RWPE1 (cell line): ENCODE data around the gene CDH3.
A peak's percentile ranks its signal among the peaks of the same experiment; 100 is the strongest.

Source experiments
- CTCF ChIA-PET: fragments of 350-600 bp; sonication (Branson Sonifier 250); formaldehyde crosslinking; extraction: SDS; loops from one replicate; lab custom pipeline; 2021; lab: Yijun Ruan, JAX
- POLR2A ChIA-PET: fragments of 400-600 bp; formaldehyde crosslinking; extraction: SDS; loops from one replicate; lab custom pipeline; 2020; ENCODE audit warnings: antibody characterized with exemption; ENCODE audit not compliant: low non-redundant PET; lab: Yijun Ruan, JAX
- DNase-seq: peaks from one replicate; pipeline ENCODE4 v3.0.0; 2012; ENCODE audit warnings: low spot score
- H3K27ac ChIP-seq: fragments of 450-650 bp; 2 replicates; pipeline ENCODE4 v1.5.1; 2017
- TF ChIP-seq, protein P1 (sequence below): fragments of 450-650 bp; conservative IDR thresholded peaks from 2 replicates; pipeline ENCODE4 v1.5.1; 2017; ENCODE audit warnings: low read depth, mild to moderate bottlenecking

The CDH3 gene

DNA sequence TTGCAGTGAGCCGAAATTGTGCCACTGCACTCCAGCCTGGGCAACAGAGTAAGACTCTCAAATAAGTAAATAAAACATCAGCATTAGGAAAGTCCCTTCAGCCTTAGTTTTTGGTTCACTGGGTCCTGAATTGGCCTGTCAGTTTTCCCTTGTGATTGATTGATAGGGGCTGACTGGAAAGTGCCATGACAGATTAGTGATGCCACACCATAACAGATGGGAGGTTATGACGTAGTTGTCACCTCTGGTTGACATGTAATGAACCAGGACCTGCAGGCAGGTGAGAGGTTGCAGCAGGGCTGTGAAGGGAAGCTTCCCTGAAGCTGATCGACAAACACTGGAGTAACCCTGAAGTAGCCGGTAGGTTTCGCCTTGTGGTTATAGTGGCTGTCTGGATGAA is 41.8 kb downstream of the CDH3 start:
- DNase-seq, result no peak
- no peak overlapping the region for H3K27ac ChIP-seq
- ChIA-PET POLR2A (interaction anchor here (0.6 kb wide), 1 partner anchor 9 kb away, joined by 6 read pairs; no protein-coding TSS in a partner anchor), CTCF (interaction anchor here (0.6 to 1.2 kb wide), 3 partner anchors 39 to 158 kb away, joined by 3 read pairs; no protein-coding TSS in a partner anchor)
- TF ChIP-seq, protein P1, sequence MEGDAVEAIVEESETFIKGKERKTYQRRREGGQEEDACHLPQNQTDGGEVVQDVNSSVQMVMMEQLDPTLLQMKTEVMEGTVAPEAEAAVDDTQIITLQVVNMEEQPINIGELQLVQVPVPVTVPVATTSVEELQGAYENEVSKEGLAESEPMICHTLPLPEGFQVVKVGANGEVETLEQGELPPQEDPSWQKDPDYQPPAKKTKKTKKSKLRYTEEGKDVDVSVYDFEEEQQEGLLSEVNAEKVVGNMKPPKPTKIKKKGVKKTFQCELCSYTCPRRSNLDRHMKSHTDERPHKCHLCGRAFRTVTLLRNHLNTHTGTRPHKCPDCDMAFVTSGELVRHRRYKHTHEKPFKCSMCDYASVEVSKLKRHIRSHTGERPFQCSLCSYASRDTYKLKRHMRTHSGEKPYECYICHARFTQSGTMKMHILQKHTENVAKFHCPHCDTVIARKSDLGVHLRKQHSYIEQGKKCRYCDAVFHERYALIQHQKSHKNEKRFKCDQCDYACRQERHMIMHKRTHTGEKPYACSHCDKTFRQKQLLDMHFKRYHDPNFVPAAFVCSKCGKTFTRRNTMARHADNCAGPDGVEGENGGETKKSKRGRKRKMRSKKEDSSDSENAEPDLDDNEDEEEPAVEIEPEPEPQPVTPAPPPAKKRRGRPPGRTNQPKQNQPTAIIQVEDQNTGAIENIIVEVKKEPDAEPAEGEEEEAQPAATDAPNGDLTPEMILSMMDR, result no peak

DNA sequence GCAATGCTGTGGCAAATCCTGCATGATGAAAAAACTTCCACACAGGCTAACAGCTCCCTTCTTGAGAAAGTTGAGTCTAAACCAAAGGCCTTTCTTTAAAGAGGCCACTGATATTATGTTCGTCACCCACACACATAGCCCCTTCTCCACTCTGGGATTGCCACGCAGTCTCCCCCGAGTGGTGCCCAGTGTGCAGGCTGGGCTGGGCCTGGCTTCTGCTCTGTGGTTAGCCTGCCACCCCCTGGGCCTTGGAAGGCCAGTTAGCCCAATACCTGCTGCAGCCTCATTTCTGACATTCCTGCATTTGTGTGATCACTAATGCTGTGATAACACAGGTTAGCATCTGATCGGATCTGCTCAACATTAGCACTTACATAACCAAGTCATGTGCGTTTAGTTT is 44.8 kb downstream of the CDH3 start:
- no peak for DNase-seq
- 0 out of 2 replicates have a peak overlapping the region, but pooled peaks have one; percentile 5 for H3K27ac ChIP-seq
- POLR2A ChIA-PET, result interaction anchor here (0.7 kb wide), 1 partner anchor 50 kb away, joined by 4 read pairs; no protein-coding TSS in a partner anchor
- TF ChIP-seq, protein P1, result no peak
- CTCF ChIA-PET, result interaction anchor here (0.7 kb wide), 1 partner anchor 11 kb away, joined by 5 read pairs; no protein-coding TSS in a partner anchor

GRCh38 chr16:68695575-68695974 is 50.5 kb downstream of the CDH3 start:
- POLR2A ChIA-PET, result no interaction called here
- no peak overlapping the region for H3K27ac ChIP-seq
- TF ChIP-seq, protein P1, result no peak
- CTCF ChIA-PET, result interaction anchor here (0.6 to 0.7 kb wide), 2 partner anchors 8 to 32 kb away, joined by 3 to 6 read pairs; no protein-coding TSS in a partner anchor
- no peak for DNase-seq

DNA sequence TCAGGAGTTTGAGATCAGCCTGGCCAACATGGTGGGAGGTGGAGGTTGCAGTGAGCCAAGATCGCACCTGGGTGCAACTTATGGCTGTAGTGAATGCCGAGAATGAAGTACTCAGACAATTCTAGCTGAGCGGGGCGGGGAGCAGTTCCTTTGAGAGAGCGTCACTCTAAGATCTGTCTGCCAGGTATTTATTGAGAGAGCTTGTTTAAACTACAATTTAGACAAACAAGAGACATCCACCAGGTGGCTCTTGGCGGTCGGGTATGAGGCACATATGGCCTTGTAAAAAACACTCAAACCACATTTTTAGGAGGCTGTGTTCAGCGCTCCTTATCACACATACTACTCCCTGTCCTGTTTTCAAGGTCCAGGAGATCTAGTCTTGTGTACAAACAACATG is 51.4 kb downstream of the CDH3 start:
- no peak for DNase-seq
- ChIA-PET POLR2A (no interaction called here), CTCF (interaction anchor here (0.6 to 0.7 kb wide), 2 partner anchors 33 to 416 kb away, joined by 5 to 6 read pairs; no protein-coding TSS in a partner anchor)
- TF ChIP-seq, protein P1, result no peak
- no peak overlapping the region for H3K27ac ChIP-seq

DNA sequence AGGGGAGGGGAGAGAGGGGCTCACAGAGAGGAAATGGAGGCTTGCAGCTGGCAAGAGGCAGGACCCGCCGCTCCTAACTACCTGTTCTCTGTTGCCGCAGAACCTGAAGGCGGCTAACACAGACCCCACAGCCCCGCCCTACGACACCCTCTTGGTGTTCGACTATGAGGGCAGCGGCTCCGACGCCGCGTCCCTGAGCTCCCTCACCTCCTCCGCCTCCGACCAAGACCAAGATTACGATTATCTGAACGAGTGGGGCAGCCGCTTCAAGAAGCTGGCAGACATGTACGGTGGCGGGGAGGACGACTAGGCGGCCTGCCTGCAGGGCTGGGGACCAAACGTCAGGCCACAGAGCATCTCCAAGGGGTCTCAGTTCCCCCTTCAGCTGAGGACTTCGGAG is 53.0 kb downstream of the CDH3 start:
- CTCF ChIA-PET, result interaction anchor here (0.6 to 1.1 kb wide), 2 partner anchors 78 to 108 kb away, joined by 3 to 7 read pairs; no protein-coding TSS in a partner anchor
- POLR2A ChIA-PET, result interaction anchor here (0.6 kb wide), 1 partner anchor 66 kb away, joined by 5 read pairs; no protein-coding TSS in a partner anchor
- TF ChIP-seq, protein P1, result no peak

DNA sequence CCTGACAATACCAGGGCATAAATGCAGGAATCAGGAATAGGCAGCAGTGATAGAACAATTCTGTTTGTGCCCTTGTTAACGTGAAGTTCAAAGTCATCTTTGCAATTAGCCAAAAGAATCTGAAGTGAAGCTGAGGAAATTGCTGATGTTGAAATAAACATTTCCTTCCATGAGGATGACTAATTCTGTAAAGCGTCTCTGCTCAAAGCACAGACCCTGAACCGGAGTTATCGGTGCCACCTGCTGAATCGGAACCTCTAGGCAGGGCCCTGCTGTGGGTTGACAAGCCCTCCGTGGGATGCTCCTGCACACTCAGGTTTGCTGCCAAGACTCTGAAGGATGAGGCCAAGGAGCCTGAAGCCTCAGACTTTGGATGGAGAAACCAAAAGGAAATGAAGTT is 55.0 kb downstream of the CDH3 start:
- H3K27ac ChIP-seq, result peak overlapping the region; percentile 67
- CTCF ChIA-PET, result interaction anchor here (0.6 to 1.0 kb wide), 2 partner anchors 10 to 109 kb away, joined by 3 to 5 read pairs; no protein-coding TSS in a partner anchor
- POLR2A ChIA-PET, result no interaction called here
- TF ChIP-seq, protein P1, result no peak
- no peak for DNase-seq

More for the DNA sequence above, 53.0 kb downstream of the CDH3 start:
- no peak for DNase-seq
- peak overlapping the region; percentile 16 for H3K27ac ChIP-seq
